PFSK-1 (cell line): Measurements from ENCODE around the gene NPFF.

Experiments
- POLR2AphosphoS5 ChIP-seq: IDR thresholded peaks from 2 replicates; pipeline ENCODE4 v1.6.1; 2012; ENCODE audit warnings: low read depth, mild to moderate bottlenecking, control low read depth, low read length, moderate library complexity
- TAF1 ChIP-seq: IDR thresholded peaks from 2 replicates; pipeline ENCODE4 v1.6.1; 2012; ENCODE audit warnings: low read length, control low read depth, borderline replicate concordance; ENCODE audit not compliant: insufficient read depth

DNA sequence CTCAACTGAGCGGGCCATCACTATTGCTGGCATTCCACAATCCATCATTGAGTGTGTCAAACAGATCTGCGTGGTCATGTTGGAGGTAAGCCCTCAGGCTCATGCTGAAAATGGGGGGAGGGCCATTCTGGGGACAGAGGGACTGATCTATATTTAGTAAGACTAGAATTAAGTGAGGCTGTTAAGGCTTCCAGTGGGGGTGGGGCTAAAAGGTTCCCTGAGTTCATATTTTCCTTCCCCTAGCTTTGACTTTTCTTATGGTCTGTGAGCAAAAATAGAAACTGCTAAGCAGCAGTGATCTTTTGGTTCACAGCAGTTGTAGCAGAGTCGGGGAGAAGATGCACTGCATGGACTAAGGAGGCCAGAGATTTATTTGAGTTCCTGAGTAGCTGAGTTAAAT is 46.2 kb downstream of the NPFF start:
- no peak for TF ChIP-seq TAF1
- no peak; the same call in 1 of the 2 replicates for TF ChIP-seq POLR2AphosphoS5
